Measurements from ENCODE around the gene THOC6.

DNA sequence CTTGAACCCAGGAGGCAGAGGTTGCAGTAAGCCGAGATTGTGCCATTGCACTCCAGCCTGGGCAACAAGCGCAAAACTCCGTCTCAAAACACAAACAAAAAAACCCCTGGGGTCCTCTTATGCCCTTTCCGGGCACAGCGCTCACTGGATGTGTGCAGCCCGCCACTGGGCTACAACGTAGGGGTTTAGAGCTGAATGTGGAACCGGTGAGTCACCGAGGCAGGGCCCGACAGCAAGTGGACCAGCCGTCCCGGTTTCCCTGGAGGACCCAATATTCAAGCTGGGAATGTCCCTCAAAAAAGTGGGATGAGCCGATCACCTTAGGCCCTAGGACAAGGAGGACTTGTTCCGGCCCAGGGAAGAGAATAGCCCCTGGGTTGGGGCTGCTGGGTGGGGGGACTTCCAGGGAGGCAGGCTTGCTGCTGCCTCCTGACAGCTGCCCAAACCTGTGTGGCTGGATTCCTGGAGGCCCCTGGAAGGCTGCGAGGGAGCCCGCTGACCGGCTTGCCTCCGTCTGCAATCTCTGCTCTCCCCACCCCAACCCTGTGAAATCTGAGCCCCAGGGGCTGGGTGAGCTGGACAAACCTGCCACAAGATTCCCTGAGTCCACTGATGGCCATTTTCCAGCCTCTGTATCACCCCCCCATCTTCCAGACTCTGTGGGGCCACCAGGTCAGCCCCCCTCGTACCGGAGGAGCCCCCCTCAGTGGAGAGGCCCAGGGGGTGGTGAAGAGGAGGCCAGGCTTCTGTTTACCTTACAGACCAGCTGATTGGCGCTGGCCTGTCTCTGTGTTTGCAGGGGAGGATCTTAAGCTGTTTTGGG is 14.1 kb upstream of the THOC6 start:
- TF ChIP-seq YY1 (IDR thresholded peaks at IDR 0.05; ENCODE audit: low read depth) (peak; percentile 67), CREB1 (IDR thresholded peaks at IDR 0.05; ENCODE audit: low read depth) (0 out of 2 replicates have a peak, but pooled peaks have one; percentile 17), EGR1 (IDR thresholded peaks at IDR 0.05) (no peak; the same call in 1 of the 2 replicates), TAF1 (IDR thresholded peaks at IDR 0.05; ENCODE audit: low read depth) (0 out of 2 replicates have a peak, but pooled peaks have one; percentile 23), FOXM1 (IDR thresholded peaks at IDR 0.05; ENCODE audit: borderline replicate concordance, low read depth) (peak; percentile 69; the same call in 1 of the 2 replicates), EP300 (IDR thresholded peaks at IDR 0.05; ENCODE audit: borderline replicate concordance) (peak; percentile 89), RAD21 (IDR thresholded peaks at IDR 0.05; ENCODE audit: low read depth) (no peak), TEAD4 (IDR thresholded peaks at IDR 0.05) (peak; percentile 96), ZBTB7A (IDR thresholded peaks at IDR 0.05; ENCODE audit: low read depth) (peak; percentile 97), NFIC (IDR thresholded peaks at IDR 0.05) (peak; percentile 86), CEBPB (IDR thresholded peaks at IDR 0.05) (peak; percentile 35; the same call in 1 of the 2 replicates)
- TF ChIP-seq, protein P1, sequence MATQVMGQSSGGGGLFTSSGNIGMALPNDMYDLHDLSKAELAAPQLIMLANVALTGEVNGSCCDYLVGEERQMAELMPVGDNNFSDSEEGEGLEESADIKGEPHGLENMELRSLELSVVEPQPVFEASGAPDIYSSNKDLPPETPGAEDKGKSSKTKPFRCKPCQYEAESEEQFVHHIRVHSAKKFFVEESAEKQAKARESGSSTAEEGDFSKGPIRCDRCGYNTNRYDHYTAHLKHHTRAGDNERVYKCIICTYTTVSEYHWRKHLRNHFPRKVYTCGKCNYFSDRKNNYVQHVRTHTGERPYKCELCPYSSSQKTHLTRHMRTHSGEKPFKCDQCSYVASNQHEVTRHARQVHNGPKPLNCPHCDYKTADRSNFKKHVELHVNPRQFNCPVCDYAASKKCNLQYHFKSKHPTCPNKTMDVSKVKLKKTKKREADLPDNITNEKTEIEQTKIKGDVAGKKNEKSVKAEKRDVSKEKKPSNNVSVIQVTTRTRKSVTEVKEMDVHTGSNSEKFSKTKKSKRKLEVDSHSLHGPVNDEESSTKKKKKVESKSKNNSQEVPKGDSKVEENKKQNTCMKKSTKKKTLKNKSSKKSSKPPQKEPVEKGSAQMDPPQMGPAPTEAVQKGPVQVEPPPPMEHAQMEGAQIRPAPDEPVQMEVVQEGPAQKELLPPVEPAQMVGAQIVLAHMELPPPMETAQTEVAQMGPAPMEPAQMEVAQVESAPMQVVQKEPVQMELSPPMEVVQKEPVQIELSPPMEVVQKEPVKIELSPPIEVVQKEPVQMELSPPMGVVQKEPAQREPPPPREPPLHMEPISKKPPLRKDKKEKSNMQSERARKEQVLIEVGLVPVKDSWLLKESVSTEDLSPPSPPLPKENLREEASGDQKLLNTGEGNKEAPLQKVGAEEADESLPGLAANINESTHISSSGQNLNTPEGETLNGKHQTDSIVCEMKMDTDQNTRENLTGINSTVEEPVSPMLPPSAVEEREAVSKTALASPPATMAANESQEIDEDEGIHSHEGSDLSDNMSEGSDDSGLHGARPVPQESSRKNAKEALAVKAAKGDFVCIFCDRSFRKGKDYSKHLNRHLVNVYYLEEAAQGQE (IDR thresholded peaks at IDR 0.05; ENCODE audit: low read depth), result no peak
- TF ChIP-seq, protein P2, sequence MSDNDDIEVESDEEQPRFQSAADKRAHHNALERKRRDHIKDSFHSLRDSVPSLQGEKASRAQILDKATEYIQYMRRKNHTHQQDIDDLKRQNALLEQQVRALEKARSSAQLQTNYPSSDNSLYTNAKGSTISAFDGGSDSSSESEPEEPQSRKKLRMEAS (IDR thresholded peaks at IDR 0.05), result peak; percentile 73
- TF ChIP-seq, protein P3, sequence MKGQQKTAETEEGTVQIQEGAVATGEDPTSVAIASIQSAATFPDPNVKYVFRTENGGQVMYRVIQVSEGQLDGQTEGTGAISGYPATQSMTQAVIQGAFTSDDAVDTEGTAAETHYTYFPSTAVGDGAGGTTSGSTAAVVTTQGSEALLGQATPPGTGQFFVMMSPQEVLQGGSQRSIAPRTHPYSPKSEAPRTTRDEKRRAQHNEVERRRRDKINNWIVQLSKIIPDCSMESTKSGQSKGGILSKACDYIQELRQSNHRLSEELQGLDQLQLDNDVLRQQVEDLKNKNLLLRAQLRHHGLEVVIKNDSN (IDR thresholded peaks at IDR 0.05), result peak; percentile 27; the same call in 1 of the 2 replicates

Data from Ishikawa (cell line).